ENCODE data around the gene POR.
"Not testable (repeated sequence)": the region's sequence is repeated elsewhere in the genome, so short reads cannot be mapped to it uniquely, and the experiment has no call there.

POR gene

GRCh38 chr7:76029682-76030081 is 114.7 kb downstream of the POR start:
- DNase-seq (ENCODE audit: low spot score), result not testable (repeated sequence)

- DNase-seq (ENCODE audit: low spot score), result no peak
These were observed 117.0 kb downstream of the POR start for GRCh38 chr7:76031964-76032363.
